Pancreas (tissue), 10 donors: ENCODE results near the gene AUTS2. TPM values are rescaled to one million over a fixed set of nuclear protein-coding genes. Genes with fewer than 3 reads are reported as not detected.
A peak's percentile ranks its signal among the peaks of the same experiment; 100 is the strongest.

Source experiments
- ATAC-seq, 4 donors: fragments of 200-7000 bp; cut with Tn5 transposase; one replicate each; pipeline versions ENCODE4 v1.8.0 to v1.9.1; 2020; ENCODE audit warnings: mild to moderate bottlenecking in 4 of 4, moderate library complexity in 4 of 4
- DNase-seq, 6 donors: peaks; one replicate each; pipeline ENCODE4 v3.0.0-alpha.2; 2020
- FAIRE-seq: peaks from 2 replicates; lab custom pipeline; 2012; peaks lifted over from hg19 to GRCh38; lab: Jason Lieb, UNC
- H3K27ac ChIP-seq, 4 donors: fragments of 200-600 bp; sonication (generic); 1 replicate in 3 of 4; 2 replicates in 1 of 4; pipeline versions ENCODE4 v1.5.0 to v1.8.0; 2020
- H3K27me3 ChIP-seq, 4 donors: fragments of 200-600 bp; one replicate each; pipeline ENCODE4 v1.8.0; 2021
- H3K36me3 ChIP-seq, 3 donors: fragments of 200-600 bp; sonication (generic) in 1 of 3; one replicate each; pipeline versions ENCODE4 v1.5.0 to v1.8.0; 2020 to 2021
- H3K4me1 ChIP-seq, 3 donors: fragments of 200-600 bp; one replicate each; pipeline ENCODE4 v1.8.0; 2021
- H3K4me3 ChIP-seq, 4 donors: fragments of 200-600 bp; sonication (generic) in 2 of 4; one replicate each; pipeline versions ENCODE4 v1.5.0 to v1.8.0; 2020 to 2021
- H3K9me3 ChIP-seq, 4 donors: fragments of 200-600 bp; one replicate each; pipeline ENCODE4 v1.8.0; 2021
- WGBS, 2 donors: extraction: QIAGEN DNeasy Blood & Tissue Kit; methylation state at CpG; one replicate each; pipeline ENCODE4 v1.1.7; 2013; 5-methylcytosine and 5-hydroxymethylcytosine counted together
- intact Hi-C, 3 donors: fragments of 100-400 bp; cut with DNase I; formaldehyde crosslinking; loops; one replicate each; pipeline versions ENCODE4 v1.11.1 to v1.14.2; 2022
- polyA plus RNA-seq, 2 donors: library from polyadenylated mRNA; stranded (reverse); fragments of 200-250 nt; gene quantifications; one replicate each; pipeline ENCODE4 v1.2.3, GENCODE V29; 2013
- total RNA-seq, 6 donors: library from RNA; stranded (reverse); fragmentation: NEBNext Ultra II Directional in 4 of 6; extraction: Animal tissue kit (Norgen Biotek cat#: 25700) in 4 of 6; gene quantifications; one replicate each; pipeline versions ENCODE4 v1.2.1 to v1.2.4, GENCODE V29; 2021 to 2023
- TF ChIP-seq, protein P1 (sequence below), 4 donors: fragments of 200-600 bp; sonication (generic) in 3 of 4; IDR thresholded peaks; one replicate each; pipeline versions ENCODE4 v1.5.0 to v1.8.0; 2021; ENCODE audit warnings: antibody characterized with exemption in 4 of 4
- donor health status: healthy with polysubstance abuse.
- donor health status: DM: no; HTN: no; CAD: no; lungs with moderate emphysema.
- donor health status: DM: no; HTN: no; CAD: no.
- donor health status: control.
- donor health status: control.
- donor health status: Bipolar disorder and iron deficiency.
- donor health status: DM: yes; HTN: yes; CAD: no.
- donor health status: DM: no; HTN: no; CAD: no.
- donor health status: DM: no; HTN: no; CAD: no.
- donor health status: DM: yes; HTN: yes; CAD: no.

AUTS2 gene
- total and polyA plus RNA-seq, 8 donors = 5.8 to 16.8 (median 9.9) TPM

DNA sequence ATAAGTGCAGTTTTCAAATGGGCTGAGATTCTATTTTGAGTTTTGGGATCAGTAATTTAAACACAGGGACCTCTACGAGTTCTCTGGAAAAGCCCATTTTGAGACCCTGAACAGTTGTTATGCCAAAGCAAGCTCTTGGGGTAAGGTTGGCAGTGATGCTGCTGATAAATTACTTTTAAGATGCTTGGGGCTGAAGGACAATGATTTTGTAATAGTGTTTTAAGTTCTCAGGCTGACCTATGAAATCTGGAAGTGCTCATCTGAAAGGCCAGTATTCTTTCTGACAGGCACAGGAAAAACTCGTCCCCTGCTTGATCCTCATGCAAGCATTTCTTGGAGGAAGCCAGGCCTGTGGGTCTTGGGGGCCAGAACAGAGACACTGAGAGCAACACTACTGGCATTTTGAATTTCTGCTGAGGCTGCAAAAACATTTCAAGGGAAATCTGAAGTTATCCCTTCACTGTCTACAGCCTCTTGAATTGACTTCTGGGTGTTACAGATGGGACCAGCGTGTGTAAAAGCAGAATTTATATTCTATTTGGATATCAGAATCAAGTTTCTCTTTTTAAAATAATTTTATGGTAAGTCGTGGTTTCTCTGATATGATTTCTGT, 79.7 kb downstream of the AUTS2 start:
- no peak for ATAC-seq
- WGBS, 2 donors = 82 to 85% methylated on average over 4 of the region's 4 CpGs
- no peak for DNase-seq
- Histone ChIP-seq H3K4me1 (peaks cover 0 to 10% (median 5%) of the 10 kb centered on the region in 3 donors), H3K27ac (no peak overlapping the region), H3K4me3 (no peak overlapping the region), H3K27me3 (no peaks in the 10 kb centered on the region), H3K36me3 (no peaks in the 10 kb centered on the region), H3K9me3 (no peaks in the 10 kb centered on the region)
- TF ChIP-seq, protein P1, sequence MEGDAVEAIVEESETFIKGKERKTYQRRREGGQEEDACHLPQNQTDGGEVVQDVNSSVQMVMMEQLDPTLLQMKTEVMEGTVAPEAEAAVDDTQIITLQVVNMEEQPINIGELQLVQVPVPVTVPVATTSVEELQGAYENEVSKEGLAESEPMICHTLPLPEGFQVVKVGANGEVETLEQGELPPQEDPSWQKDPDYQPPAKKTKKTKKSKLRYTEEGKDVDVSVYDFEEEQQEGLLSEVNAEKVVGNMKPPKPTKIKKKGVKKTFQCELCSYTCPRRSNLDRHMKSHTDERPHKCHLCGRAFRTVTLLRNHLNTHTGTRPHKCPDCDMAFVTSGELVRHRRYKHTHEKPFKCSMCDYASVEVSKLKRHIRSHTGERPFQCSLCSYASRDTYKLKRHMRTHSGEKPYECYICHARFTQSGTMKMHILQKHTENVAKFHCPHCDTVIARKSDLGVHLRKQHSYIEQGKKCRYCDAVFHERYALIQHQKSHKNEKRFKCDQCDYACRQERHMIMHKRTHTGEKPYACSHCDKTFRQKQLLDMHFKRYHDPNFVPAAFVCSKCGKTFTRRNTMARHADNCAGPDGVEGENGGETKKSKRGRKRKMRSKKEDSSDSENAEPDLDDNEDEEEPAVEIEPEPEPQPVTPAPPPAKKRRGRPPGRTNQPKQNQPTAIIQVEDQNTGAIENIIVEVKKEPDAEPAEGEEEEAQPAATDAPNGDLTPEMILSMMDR (IDR thresholded peaks at IDR 0.05) = no peak
- intact Hi-C loops = no loop called here
- no peak for FAIRE-seq

- intact Hi-C loops = no loop called here
- no peaks in the 10 kb centered on the region for H3K9me3 ChIP-seq
- no peaks in the 10 kb centered on the region for H3K36me3 ChIP-seq
- DNase-seq = no peak
- H3K27ac ChIP-seq = no peak overlapping the region
- 80 to 81% methylated on average over 11 of the region's 11 CpGs for WGBS, 2 donors
- H3K27me3 ChIP-seq = no peaks in the 10 kb centered on the region
- no peak for FAIRE-seq
- H3K4me3 ChIP-seq = no peak overlapping the region
- no peak for ATAC-seq
- TF ChIP-seq, protein P1 (IDR thresholded peaks at IDR 0.05) = no peak
- H3K4me1 ChIP-seq = peaks cover 0 to 10% (median 5%) of the 10 kb centered on the region in 3 donors
Observed at GRCh38 chr7:69678494-69679187, 80.4 kb downstream of the AUTS2 start.

GRCh38 chr7:69681181-69681580, 82.9 kb downstream of the AUTS2 start:
- TF ChIP-seq, protein P1 (IDR thresholded peaks at IDR 0.05) = no peak
- DNase-seq = no peak
- no peak for FAIRE-seq
- H3K4me3 ChIP-seq = no peak overlapping the region
- H3K27me3 ChIP-seq = no peaks in the 10 kb centered on the region
- H3K4me1 ChIP-seq = peaks cover 0 to 5% (median 4%) of the 10 kb centered on the region in 3 donors
- H3K9me3 ChIP-seq = no peaks in the 10 kb centered on the region
- no peak for ATAC-seq
- intact Hi-C loops = no loop called here
- no peaks in the 10 kb centered on the region for H3K36me3 ChIP-seq
- no peak overlapping the region for H3K27ac ChIP-seq
- WGBS, 2 donors = 84 to 87% methylated on average over 3 of the region's 3 CpGs

DNA sequence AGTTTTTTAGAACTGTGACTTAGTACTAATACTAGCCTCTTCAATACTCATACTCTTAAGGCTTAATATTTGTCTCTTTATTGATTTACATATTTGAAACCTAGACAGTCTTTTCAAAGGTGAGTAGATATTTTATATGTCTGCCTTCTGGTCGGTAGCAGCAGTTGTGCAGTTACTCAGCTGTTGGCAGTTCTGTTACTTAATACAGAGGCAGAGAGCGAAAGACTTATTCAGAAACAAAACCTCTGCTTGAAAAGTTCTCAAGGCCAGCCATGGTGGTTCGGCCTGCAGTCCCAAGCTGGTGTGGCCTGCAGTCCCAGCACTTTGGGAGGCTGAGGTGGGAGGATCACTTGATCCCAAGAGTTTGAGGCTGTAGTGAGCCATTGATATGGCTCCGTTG, 84.2 kb downstream of the AUTS2 start:
- Histone ChIP-seq H3K36me3 (no peaks in the 10 kb centered on the region), H3K4me3 (no peak overlapping the region), H3K9me3 (no peaks in the 10 kb centered on the region), H3K4me1 (peaks cover 0 to 5% (median 4%) of the 10 kb centered on the region in 3 donors), H3K27me3 (no peaks in the 10 kb centered on the region), H3K27ac (no peak overlapping the region)
- TF ChIP-seq, protein P1 (IDR thresholded peaks at IDR 0.05) = no peak
- ATAC-seq (no peak), FAIRE-seq (no peak), DNase-seq (no peak)
- 89 to 94% methylated on average over 4 of the region's 4 CpGs for WGBS, 2 donors
- intact Hi-C loops = no loop called here

DNA sequence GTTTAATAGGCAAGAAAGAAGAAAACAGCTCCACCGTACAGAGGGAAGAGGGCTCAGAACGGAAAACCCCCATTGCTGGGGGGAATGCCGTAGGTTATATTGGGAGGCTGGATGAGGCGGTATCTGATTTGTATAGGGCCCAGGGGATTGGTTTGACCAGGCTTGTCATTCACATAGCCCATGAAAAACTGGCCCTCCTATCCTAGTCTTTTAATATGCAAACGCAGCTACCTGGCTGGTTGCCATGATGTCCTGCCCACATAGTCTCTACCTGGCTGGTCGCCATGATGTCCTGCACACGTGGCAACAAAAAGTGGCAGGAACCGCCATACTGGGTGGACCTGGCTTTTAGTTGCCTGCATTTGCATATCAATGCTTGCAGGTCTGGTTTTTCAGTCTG, 84.7 kb downstream of the AUTS2 start:
- DNase-seq (peak in 1 of 6 donors; percentile 39), FAIRE-seq (no peak), ATAC-seq (no peak)
- Histone ChIP-seq H3K36me3 (no peaks in the 10 kb centered on the region), H3K9me3 (no peaks in the 10 kb centered on the region), H3K4me1 (peaks cover 0 to 5% (median 4%) of the 10 kb centered on the region in 3 donors), H3K4me3 (no peak overlapping the region), H3K27me3 (no peaks in the 10 kb centered on the region), H3K27ac (no peak overlapping the region)
- TF ChIP-seq, protein P1 (IDR thresholded peaks at IDR 0.05) = no peak
- intact Hi-C loops = no loop called here
- WGBS, 2 donors = 84 to 90% methylated on average over 8 of the region's 8 CpGs
